PC-9 (cell line): ENCODE results near the gene DBNL. TPM values are rescaled to one million over a fixed set of nuclear protein-coding genes. Genes with fewer than 3 reads are reported as not detected.

ENCODE experiments used
- BruUV-seq: library from RNA; stranded (reverse); fragments of 400-500 nt; replicated peaks from 2 replicates; lab custom pipeline; 2021; lab: Mats Ljungman, UMichigan
- CTCF ChIA-PET: fragments of 300-600 bp; sonication (Branson Sonifier 250); formaldehyde crosslinking; loops from one replicate; lab custom pipeline; 2022; ENCODE audit warnings: antibody characterized with exemption; lab: Charles Lee
- POLR2A ChIA-PET: fragments of 300-600 bp; sonication (Branson Sonifier 250); formaldehyde crosslinking; loops from one replicate; lab custom pipeline; 2022; ENCODE audit warnings: antibody characterized with exemption; ENCODE audit not compliant: unreplicated experiment; lab: Charles Lee
- DNase-seq, 2 experiments: peaks; one replicate each; pipeline versions ENCODE4 v3.0.0 to v3.0.0-alpha.2; 2015 to 2022; ENCODE audit warnings: mixed read lengths in 1 of 2
- H2AFZ ChIP-seq: fragments of 200-600 bp; sonication (generic); 2 replicates; pipeline ENCODE4 v1.8.1; 2017; ENCODE audit warnings: antibody characterized with exemption
- H3F3A ChIP-seq: fragments of 200-600 bp; sonication (generic); 2 replicates; pipeline ENCODE4 v1.8.1; 2017; ENCODE audit warnings: antibody characterized with exemption, mild to moderate bottlenecking, low read depth; ENCODE audit not compliant: insufficient read depth
- H3K27ac ChIP-seq: fragments of 200-600 bp; sonication (generic); 2 replicates; pipeline ENCODE4 v1.6.1; 2016; ENCODE audit warnings: mixed run types
- H3K27me3 ChIP-seq: fragments of 200-600 bp; sonication (generic); 2 replicates; pipeline ENCODE4 v1.6.1; 2016; ENCODE audit warnings: low read depth, mixed run types; ENCODE audit not compliant: insufficient read depth
- H3K36me3 ChIP-seq: fragments of 200-600 bp; sonication (generic); 2 replicates; pipeline ENCODE4 v1.6.1; 2016; ENCODE audit warnings: low read depth, mixed run types
- H3K4me1 ChIP-seq: fragments of 200-600 bp; sonication (generic); replicated peaks from 2 replicates; pipeline ENCODE4 v1.6.1; 2016; ENCODE audit warnings: mixed run types; ENCODE audit not compliant: insufficient read depth
- H3K4me2 ChIP-seq: fragments of 200-600 bp; sonication (generic); 2 replicates; pipeline ENCODE4 v1.6.1; 2017; ENCODE audit warnings: mixed run types
- H3K4me3 ChIP-seq: fragments of 200-600 bp; sonication (generic); 2 replicates; pipeline ENCODE4 v1.6.1; 2016; ENCODE audit warnings: mixed run types
- H3K79me2 ChIP-seq: fragments of 200-600 bp; sonication (generic); 2 replicates; pipeline ENCODE4 v1.6.1; 2017; ENCODE audit warnings: low read depth, mixed run types
- H3K9me2 ChIP-seq: fragments of 200-600 bp; sonication (generic); 2 replicates; pipeline ENCODE4 v1.8.1; 2017; ENCODE audit warnings: mild to moderate bottlenecking; ENCODE audit not compliant: insufficient read depth
- H3K9me3 ChIP-seq: fragments of 200-600 bp; sonication (generic); 2 replicates; pipeline ENCODE4 v1.8.1; 2016; ENCODE audit warnings: low read depth; ENCODE audit not compliant: insufficient read depth
- H4K20me1 ChIP-seq: fragments of 200-600 bp; sonication (generic); 2 replicates; pipeline ENCODE4 v1.8.1; 2017; ENCODE audit not compliant: insufficient read depth
- EZH2 ChIP-seq: fragments of 200-600 bp; sonication (generic); IDR thresholded peaks from 2 replicates; pipeline ENCODE4 v1.8.0; 2017; ENCODE audit warnings: antibody characterized with exemption, low read depth
- intact Hi-C: fragments of 100-400 bp; cut with micrococcal nuclease; formaldehyde crosslinking; loops from one replicate; pipeline ENCODE4 v1.10.0; 2022; ENCODE audit not compliant: unreplicated experiment
- total RNA-seq: library from RNA; stranded (reverse); gene quantifications from 2 replicates; pipeline ENCODE4 v1.2.3, GENCODE V29; 2021
- TF ChIP-seq, protein P1 (sequence below): fragments of 200-600 bp; sonication (generic); conservative IDR thresholded peaks from 2 replicates; pipeline ENCODE4 v1.6.1; 2017; ENCODE audit warnings: mixed run types, antibody characterized with exemption, mild to moderate bottlenecking, moderate library complexity

The DBNL gene
- total RNA-seq, 1 experiment from 2014 or later: 70.7 TPM

GRCh38 chr7:44078521-44078920 lies 34.0 kb downstream of the DBNL start:
- peaks cover 19% of the 10 kb centered on the region for H3K79me2 ChIP-seq
- no peaks in the 10 kb centered on the region for H3K9me2 ChIP-seq
- H3K4me2 ChIP-seq: no peak overlapping the region
- TF ChIP-seq, protein P1, sequence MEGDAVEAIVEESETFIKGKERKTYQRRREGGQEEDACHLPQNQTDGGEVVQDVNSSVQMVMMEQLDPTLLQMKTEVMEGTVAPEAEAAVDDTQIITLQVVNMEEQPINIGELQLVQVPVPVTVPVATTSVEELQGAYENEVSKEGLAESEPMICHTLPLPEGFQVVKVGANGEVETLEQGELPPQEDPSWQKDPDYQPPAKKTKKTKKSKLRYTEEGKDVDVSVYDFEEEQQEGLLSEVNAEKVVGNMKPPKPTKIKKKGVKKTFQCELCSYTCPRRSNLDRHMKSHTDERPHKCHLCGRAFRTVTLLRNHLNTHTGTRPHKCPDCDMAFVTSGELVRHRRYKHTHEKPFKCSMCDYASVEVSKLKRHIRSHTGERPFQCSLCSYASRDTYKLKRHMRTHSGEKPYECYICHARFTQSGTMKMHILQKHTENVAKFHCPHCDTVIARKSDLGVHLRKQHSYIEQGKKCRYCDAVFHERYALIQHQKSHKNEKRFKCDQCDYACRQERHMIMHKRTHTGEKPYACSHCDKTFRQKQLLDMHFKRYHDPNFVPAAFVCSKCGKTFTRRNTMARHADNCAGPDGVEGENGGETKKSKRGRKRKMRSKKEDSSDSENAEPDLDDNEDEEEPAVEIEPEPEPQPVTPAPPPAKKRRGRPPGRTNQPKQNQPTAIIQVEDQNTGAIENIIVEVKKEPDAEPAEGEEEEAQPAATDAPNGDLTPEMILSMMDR: no peak
- no peak for TF ChIP-seq EZH2
- CTCF ChIA-PET: no interaction called here
- H3K27ac ChIP-seq: no peak overlapping the region
- peaks cover 35% of the 10 kb centered on the region for H3K4me1 ChIP-seq
- no peak overlapping the region for H3K4me3 ChIP-seq
- H3K27me3 ChIP-seq: no peaks in the 10 kb centered on the region
- POLR2A ChIA-PET: no interaction called here
- H3F3A ChIP-seq: peaks cover 32% of the 10 kb centered on the region
- no peak overlapping the region for H2AFZ ChIP-seq
- BruUV-seq: no TSS peak
- H4K20me1 ChIP-seq: no peaks in the 10 kb centered on the region
- H3K36me3 ChIP-seq: peaks cover 36% of the 10 kb centered on the region
- H3K9me3 ChIP-seq: no peaks in the 10 kb centered on the region
- intact Hi-C loops: no loop called here
- DNase-seq: no peak

- no peak for DNase-seq
These were observed 35.0 kb downstream of the DBNL start for GRCh38 chr7:44079331-44080021.

GRCh38 chr7:44080118-44080517 lies 35.6 kb downstream of the DBNL start:
- TF ChIP-seq, protein P1: no peak
- no peak for TF ChIP-seq EZH2
- Histone ChIP-seq H3K9me3 (no peaks in the 10 kb centered on the region), H3F3A (peaks cover 21% of the 10 kb centered on the region), H3K9me2 (no peaks in the 10 kb centered on the region), H4K20me1 (no peaks in the 10 kb centered on the region), H3K27me3 (no peaks in the 10 kb centered on the region), H3K4me2 (no peak overlapping the region), H3K4me1 (peaks cover 19% of the 10 kb centered on the region), H3K36me3 (peaks cover 28% of the 10 kb centered on the region), H3K79me2 (peaks cover 19% of the 10 kb centered on the region), H3K4me3 (no peak overlapping the region), H3K27ac (no peak overlapping the region), H2AFZ (no peak overlapping the region)
- no TSS peak for BruUV-seq
- no peak for DNase-seq
- CTCF ChIA-PET: no interaction called here
- POLR2A ChIA-PET: no interaction called here
- intact Hi-C loops: loop anchor here (5.0 kb wide), 1 partner anchor 102 kb away; no protein-coding TSS in a partner anchor

More at GRCh38 chr7:44079331-44080021, 35.0 kb downstream of the DBNL start:
- TF ChIP-seq EZH2: no peak
- TF ChIP-seq, protein P1: no peak
- H3F3A ChIP-seq: peaks cover 22% of the 10 kb centered on the region
- H3K4me2 ChIP-seq: no peak overlapping the region
- peaks cover 19% of the 10 kb centered on the region for H3K79me2 ChIP-seq
- intact Hi-C loops: loop anchor here (5.0 kb wide), 1 partner anchor 103 kb away; no protein-coding TSS in a partner anchor
- peaks cover 32% of the 10 kb centered on the region for H3K36me3 ChIP-seq
- peaks cover 25% of the 10 kb centered on the region for H3K4me1 ChIP-seq
- ChIA-PET CTCF (no interaction called here), POLR2A (no interaction called here)
- no peak overlapping the region for H3K4me3 ChIP-seq
- H3K9me2 ChIP-seq: no peaks in the 10 kb centered on the region
- no peak overlapping the region for H2AFZ ChIP-seq
- no peaks in the 10 kb centered on the region for H3K9me3 ChIP-seq
- H3K27me3 ChIP-seq: no peaks in the 10 kb centered on the region
- BruUV-seq: no TSS peak
- no peaks in the 10 kb centered on the region for H4K20me1 ChIP-seq
- H3K27ac ChIP-seq: no peak overlapping the region
